ENCODE data around the gene SIK3. TPM values are rescaled to one million over a fixed set of nuclear protein-coding genes. Genes with fewer than 3 reads are reported as not detected.

SIK3 gene
- total RNA-seq, 1 experiment from 2014 or later, result 34.4 TPM

- ChIA-PET POLR2A (no interaction called here), CTCF (no interaction called here)
- ATAC-seq (no peak), DNase-seq (ENCODE audit: low spot score) (no peak)
- no peak for TF ChIP-seq SMAD4 (CRISPR knock-in tag; IDR thresholded peaks at IDR 0.05)
- no peak for TF ChIP-seq HMGXB4 (CRISPR knock-in tag; IDR thresholded peaks at IDR 0.05)
- TF ChIP-seq ETV6 (CRISPR knock-in tag; IDR thresholded peaks at IDR 0.05), result no peak
- TF ChIP-seq GABPB1 (CRISPR knock-in tag; IDR thresholded peaks at IDR 0.05), result no peak
- no peak for TF ChIP-seq CTCF (IDR thresholded peaks at IDR 0.05)
- no peak for TF ChIP-seq NFATC4 (CRISPR knock-in tag; IDR thresholded peaks at IDR 0.05)
- TF ChIP-seq CREM (CRISPR knock-in tag; IDR thresholded peaks at IDR 0.05), result no peak
- no peak for TF ChIP-seq EMX1 (CRISPR knock-in tag; IDR thresholded peaks at IDR 0.05)
- TF ChIP-seq CDX4 (CRISPR knock-in tag; IDR thresholded peaks at IDR 0.05; ENCODE audit: borderline replicate concordance), result no peak
- TF ChIP-seq ZNF138 (CRISPR knock-in tag; conservative IDR thresholded peaks at IDR 0.05), result no peak
- TF ChIP-seq PRDM15 (CRISPR knock-in tag; IDR thresholded peaks at IDR 0.05), result no peak
- no peak for TF ChIP-seq OVOL2 (CRISPR knock-in tag; IDR thresholded peaks at IDR 0.05; ENCODE audit: borderline replicate concordance)
- TF ChIP-seq E2F1 (CRISPR knock-in tag; IDR thresholded peaks at IDR 0.05), result no peak
- no peak for TF ChIP-seq TCF7 (CRISPR knock-in tag; IDR thresholded peaks at IDR 0.05; ENCODE audit: low read depth)
- no peak for TF ChIP-seq MAX (CRISPR knock-in tag; IDR thresholded peaks at IDR 0.05)
- TF ChIP-seq SOX15 (CRISPR knock-in tag; IDR thresholded peaks at IDR 0.05), result no peak
- no peak for TF ChIP-seq ZNF416 (CRISPR knock-in tag; IDR thresholded peaks at IDR 0.05)
- TF ChIP-seq ZNF423 (CRISPR knock-in tag; IDR thresholded peaks at IDR 0.05), result no peak
- TF ChIP-seq JUN (CRISPR knock-in tag; IDR thresholded peaks at IDR 0.05), result no peak
- Mint-ChIP-seq H3K36me3 (peaks cover 17% of the 10 kb centered on the region), H3K4me1 (peaks cover 4% of the 10 kb centered on the region; the same call in 1 of the 2 replicates), H3K27me3 (ENCODE audit: low read depth) (no peaks in the 10 kb centered on the region), H3K4me3 (no peak overlapping the region), H3K27ac (no peak overlapping the region), H3K9me3 (no peaks in the 10 kb centered on the region)
These were observed 204.8 kb downstream of the SIK3 start for GRCh38 chr11:116893437-116893836.

Data from WTC11 (cell line).